CD4-positive, CD25-positive, alpha-beta regulatory T cell (primary cell): ENCODE measurements around the gene MVD. TPM values are rescaled to one million over a fixed set of nuclear protein-coding genes. Genes with fewer than 3 reads are reported as not detected.

Source experiments
- ATAC-seq, 2 donors: fragments of 150-1000 bp; cut with Tn5 transposase; one replicate each; pipeline ENCODE4 v1.10.0; 2021; ENCODE audit warnings: low read depth in 2 of 2, moderate number of reproducible peaks in 2 of 2, moderate library complexity in 1 of 2
- DNase-seq, 3 donors: peaks; one replicate each; pipeline versions ENCODE4 v3.0.0 to v3.0.0-alpha.2; 2012 to 2022; ENCODE audit warnings: mixed read lengths in 1 of 3
- H3K27ac ChIP-seq: one replicate; pipeline ENCODE4 v1.7.0; 2013; ENCODE audit warnings: mild to moderate bottlenecking, low read length; ENCODE audit not compliant: insufficient read depth, poor library complexity, severe bottlenecking
- H3K27me3 ChIP-seq: one replicate; pipeline ENCODE4 v1.7.0; 2013; ENCODE audit warnings: low read length; ENCODE audit not compliant: control insufficient read depth, insufficient read depth
- H3K36me3 ChIP-seq: one replicate; pipeline ENCODE4 v1.7.0; 2013; ENCODE audit warnings: mild to moderate bottlenecking, low read length, moderate library complexity; ENCODE audit not compliant: control insufficient read depth, insufficient read depth
- H3K4me1 ChIP-seq: 2 replicates; pipeline ENCODE4 v1.7.0; 2013; ENCODE audit warnings: mild to moderate bottlenecking, low read length; ENCODE audit not compliant: insufficient read depth, control insufficient read depth, poor library complexity, severe bottlenecking
- H3K4me3 ChIP-seq: one replicate; pipeline ENCODE4 v1.7.0; 2013; ENCODE audit warnings: low read depth, mild to moderate bottlenecking, low read length, moderate library complexity
- H3K9me3 ChIP-seq, 2 experiments: 1 replicate in 1 of 2; 2 replicates in 1 of 2; pipeline ENCODE4 v1.7.0; 2013; ENCODE audit warnings: low read length in 2 of 2, mild to moderate bottlenecking in 1 of 2, moderate library complexity in 1 of 2; ENCODE audit not compliant: control insufficient read depth in 2 of 2
- H3K27ac Mint-ChIP-seq, 3 donors: one replicate each; pipeline ENCODE4 v1.8.0; 2020 to 2022; ENCODE audit warnings: mild to moderate bottlenecking in 3 of 3, mixed read lengths in 3 of 3, moderate library complexity in 2 of 3
- H3K27me3 Mint-ChIP-seq: one replicate; pipeline ENCODE4 v1.8.0; 2022; ENCODE audit warnings: mild to moderate bottlenecking, mixed read lengths
- H3K36me3 Mint-ChIP-seq: one replicate; pipeline ENCODE4 v1.8.0; 2020; ENCODE audit warnings: mixed read lengths
- H3K4me1 Mint-ChIP-seq, 4 donors: one replicate each; pipeline ENCODE4 v1.8.0; 2020 to 2022; ENCODE audit warnings: mixed read lengths in 4 of 4, mild to moderate bottlenecking in 1 of 4
- H3K4me3 Mint-ChIP-seq, 4 donors: one replicate each; pipeline ENCODE4 v1.8.0; 2020 to 2022; ENCODE audit warnings: mild to moderate bottlenecking in 4 of 4, mixed read lengths in 4 of 4, moderate library complexity in 3 of 4
- H3K9me3 Mint-ChIP-seq, 7 donors: one replicate each; pipeline ENCODE4 v1.8.0; 2020 to 2022; ENCODE audit warnings: mixed read lengths in 7 of 7, mild to moderate bottlenecking in 3 of 7, moderate library complexity in 2 of 7
- polyA plus RNA-seq, 4 donors: library from polyadenylated mRNA; unstranded; fragments of 300-500 nt; fragmentation: Illumina TruSeq; gene quantifications; one replicate each; pipeline ENCODE4 v1.2.3, GENCODE V29; 2021
- total RNA-seq: library from RNA; stranded (reverse); gene quantifications from one replicate; pipeline ENCODE4 v1.2.3, GENCODE V29; 2022

The MVD gene
- total and polyA plus RNA-seq, 5 donors from 2014 or later: 19.6 to 59.7 (median 23.0) TPM

- Mint-ChIP-seq H3K9me3 (peaks cover 0 to 2% (median 0%) of the 10 kb centered on the region in 7 donors), H3K27me3 (no peaks in the 10 kb centered on the region), H3K4me3 (peak overlapping the region in 2 of 4 donors; percentile 51 to 63), H3K27ac (no peak overlapping the region), H3K4me1 (peaks cover 0 to 34% (median 14%) of the 10 kb centered on the region in 4 donors), H3K36me3 (peaks cover 12% of the 10 kb centered on the region)
- Histone ChIP-seq H3K36me3 (peaks cover 9% of the 10 kb centered on the region), H3K27me3 (no peaks in the 10 kb centered on the region), H3K4me3 (no peak overlapping the region), H3K9me3 (no peaks in the 10 kb centered on the region), H3K4me1 (peaks cover 35% of the 10 kb centered on the region), H3K27ac (peak overlapping the region; percentile 14)
- ATAC-seq (no peak), DNase-seq (no peak)
Measured at GRCh38 chr16:88646345-88647034, 16.4 kb downstream of the MVD start.

GRCh38 chr16:88645941-88646340 is 16.9 kb downstream of the MVD start:
- H3K27ac ChIP-seq: no peak overlapping the region

GRCh38 chr16:88645455-88645854 is 17.4 kb downstream of the MVD start:
- Histone ChIP-seq H3K4me3 (no peak overlapping the region), H3K27ac (no peak overlapping the region), H3K27me3 (no peaks in the 10 kb centered on the region), H3K36me3 (peaks cover 9% of the 10 kb centered on the region), H3K4me1 (peaks cover 33% of the 10 kb centered on the region), H3K9me3 (no peaks in the 10 kb centered on the region)
- Mint-ChIP-seq H3K4me3 (peak overlapping the region in 2 of 4 donors; percentile 28 to 63), H3K27ac (no peak overlapping the region), H3K9me3 (peaks cover 0 to 2% (median 0%) of the 10 kb centered on the region in 7 donors), H3K36me3 (peaks cover 12% of the 10 kb centered on the region), H3K4me1 (peaks cover 0 to 32% (median 13%) of the 10 kb centered on the region in 4 donors), H3K27me3 (peaks cover 6% of the 10 kb centered on the region)
- DNase-seq: no peak
- ATAC-seq: no peak

More at GRCh38 chr16:88645941-88646340, 16.9 kb downstream of the MVD start:
- H3K36me3 Mint-ChIP-seq: peaks cover 12% of the 10 kb centered on the region
- H3K27me3 Mint-ChIP-seq: peaks cover 4% of the 10 kb centered on the region
- H3K4me1 Mint-ChIP-seq: peaks cover 0 to 29% (median 12%) of the 10 kb centered on the region in 4 donors
- no peak overlapping the region for H3K4me3 ChIP-seq
- DNase-seq (no peak), ATAC-seq (no peak)
- H3K9me3 ChIP-seq: no peaks in the 10 kb centered on the region
- peaks cover 0 to 2% (median 0%) of the 10 kb centered on the region in 7 donors for H3K9me3 Mint-ChIP-seq
- no peaks in the 10 kb centered on the region for H3K27me3 ChIP-seq
- peak overlapping the region in 2 of 4 donors; percentile 51 to 63 for H3K4me3 Mint-ChIP-seq
- no peak overlapping the region for H3K27ac Mint-ChIP-seq
- H3K36me3 ChIP-seq: peaks cover 9% of the 10 kb centered on the region
- H3K4me1 ChIP-seq: peaks cover 30% of the 10 kb centered on the region

GRCh38 chr16:88643644-88643932 is 19.3 kb downstream of the MVD start:
- Histone ChIP-seq H3K36me3 (peaks cover 9% of the 10 kb centered on the region), H3K4me3 (no peak overlapping the region), H3K27ac (no peak overlapping the region), H3K4me1 (peaks cover 36% of the 10 kb centered on the region), H3K27me3 (no peaks in the 10 kb centered on the region), H3K9me3 (no peaks in the 10 kb centered on the region)
- DNase-seq (no peak), ATAC-seq (no peak)
- H3K4me1 Mint-ChIP-seq: peaks cover 0 to 32% (median 14%) of the 10 kb centered on the region in 4 donors
- peaks cover 13% of the 10 kb centered on the region for H3K27me3 Mint-ChIP-seq
- peaks cover 0 to 4% (median 0%) of the 10 kb centered on the region in 7 donors for H3K9me3 Mint-ChIP-seq
- H3K36me3 Mint-ChIP-seq: peaks cover 9% of the 10 kb centered on the region
- H3K27ac Mint-ChIP-seq: no peak overlapping the region
- H3K4me3 Mint-ChIP-seq: no peak overlapping the region

- Mint-ChIP-seq H3K27ac (peak overlapping the region in 1 of 3 donors; percentile 26), H3K4me1 (peaks cover 0 to 33% (median 14%) of the 10 kb centered on the region in 4 donors)
Measured at GRCh38 chr16:88642881-88643643, 19.8 kb downstream of the MVD start.

GRCh38 chr16:88640498-88641247 is 22.2 kb downstream of the MVD start:
- Mint-ChIP-seq H3K27me3 (peaks cover 34% of the 10 kb centered on the region), H3K36me3 (peaks cover 9% of the 10 kb centered on the region), H3K27ac (no peak overlapping the region), H3K9me3 (peaks cover 0 to 4% (median 0%) of the 10 kb centered on the region in 7 donors), H3K4me1 (peaks cover 8 to 45% (median 23%) of the 10 kb centered on the region in 4 donors), H3K4me3 (peak overlapping the region in 2 of 4 donors; percentile 24 to 70)
- Histone ChIP-seq H3K27me3 (no peaks in the 10 kb centered on the region), H3K4me3 (no peak overlapping the region), H3K9me3 (no peaks in the 10 kb centered on the region), H3K27ac (no peak overlapping the region), H3K36me3 (peaks cover 9% of the 10 kb centered on the region), H3K4me1 (peaks cover 37% of the 10 kb centered on the region)
- DNase-seq: no peak
- no peak for ATAC-seq

More at GRCh38 chr16:88642881-88643643, 19.8 kb downstream of the MVD start:
- DNase-seq (no peak), ATAC-seq (no peak)
- no peak overlapping the region for H3K4me3 ChIP-seq
- peaks cover 37% of the 10 kb centered on the region for H3K4me1 ChIP-seq
- Mint-ChIP-seq H3K9me3 (peaks cover 0 to 4% (median 0%) of the 10 kb centered on the region in 7 donors), H3K4me3 (peak overlapping the region in 1 of 4 donors; percentile 54), H3K27me3 (peaks cover 18% of the 10 kb centered on the region), H3K36me3 (peaks cover 9% of the 10 kb centered on the region)
- H3K9me3 ChIP-seq: no peaks in the 10 kb centered on the region
- H3K36me3 ChIP-seq: peaks cover 9% of the 10 kb centered on the region
- no peaks in the 10 kb centered on the region for H3K27me3 ChIP-seq
- H3K27ac ChIP-seq: no peak overlapping the region

GRCh38 chr16:88640039-88640495 is 22.8 kb downstream of the MVD start:
- peaks cover 5% of the 10 kb centered on the region for H3K36me3 Mint-ChIP-seq
- Histone ChIP-seq H3K4me1 (peaks cover 43% of the 10 kb centered on the region), H3K4me3 (no peak overlapping the region)

More at GRCh38 chr16:88640039-88640495, 22.8 kb downstream of the MVD start:
- ATAC-seq (no peak), DNase-seq (no peak)
- Histone ChIP-seq H3K27me3 (no peaks in the 10 kb centered on the region), H3K9me3 (no peaks in the 10 kb centered on the region), H3K27ac (no peak overlapping the region), H3K36me3 (peaks cover 9% of the 10 kb centered on the region)
- Mint-ChIP-seq H3K9me3 (peaks cover 0 to 4% (median 0%) of the 10 kb centered on the region in 7 donors), H3K4me3 (peak overlapping the region in 3 of 4 donors; percentile 21 to 70 (median 24)), H3K27ac (no peak overlapping the region), H3K4me1 (peaks cover 8 to 46% (median 23%) of the 10 kb centered on the region in 4 donors), H3K27me3 (peaks cover 34% of the 10 kb centered on the region)
